Endothelial cell of umbilical vein (primary cell): ENCODE measurements around the gene ZNF879. TPM values are rescaled to one million over a fixed set of nuclear protein-coding genes. Genes with fewer than 3 reads are reported as not detected.

Experiments used
- BruUV-seq: library from RNA; stranded (reverse); fragments of 400-500 nt; replicated peaks from 2 replicates; lab custom pipeline; 2021; lab: Mats Ljungman, UMichigan
- CTCF ChIA-PET: fragments of 300-600, 350-600 bp; sonication (Branson Sonifier 250); formaldehyde crosslinking; loops from one replicate; lab custom pipeline; 2021; ENCODE audit warnings: antibody characterized with exemption, inconsistent platforms; lab: Charles Lee
- POLR2A ChIA-PET: fragments of 300-600, 350-600 bp; sonication (Branson Sonifier 250); formaldehyde crosslinking; loops from one replicate; lab custom pipeline; 2021; ENCODE audit warnings: antibody characterized with exemption, inconsistent platforms; lab: Charles Lee
- DNase-seq: peaks from one replicate; pipeline ENCODE4 v3.0.0-alpha.2; 2011; ENCODE audit warnings: low read depth, low spot score
- FAIRE-seq: peaks from 2 replicates; lab custom pipeline; 2011; peaks lifted over from hg19 to GRCh38; lab: Jason Lieb, UNC
- H2AFZ ChIP-seq: 2 replicates; pipeline ENCODE4 v1.6.0; 2012; ENCODE audit warnings: low read depth, low read length, control low read depth, inconsistent platforms
- H3K27ac ChIP-seq: 2 replicates; pipeline ENCODE4 v1.5.1; 2011; ENCODE audit warnings: low read depth, mild to moderate bottlenecking, control low read depth, low read length, moderate library complexity; ENCODE audit not compliant: insufficient read depth
- H3K27me3 ChIP-seq, 2 experiments: 2 replicates each; pipeline versions ENCODE4 v1.6.0 to v1.6.1; 2011; ENCODE audit warnings: low read length in 2 of 2, mixed read lengths in 1 of 2; ENCODE audit not compliant: control insufficient read depth in 2 of 2, insufficient read depth in 2 of 2
- H3K36me3 ChIP-seq, 2 experiments: 2 replicates in 1 of 2; 3 replicates in 1 of 2; pipeline ENCODE4 v1.5.1; 2011; ENCODE audit warnings: low read length in 2 of 2, mild to moderate bottlenecking in 1 of 2, moderate library complexity in 1 of 2; ENCODE audit not compliant: control insufficient read depth in 2 of 2, insufficient read depth in 2 of 2; ENCODE audit errors: extremely low read depth in 1 of 2
- H3K4me1 ChIP-seq: 3 replicates; pipeline ENCODE4 v1.5.1; 2011; ENCODE audit warnings: mild to moderate bottlenecking, low read length; ENCODE audit not compliant: control insufficient read depth, insufficient read depth; ENCODE audit errors: extremely low read depth
- H3K4me2 ChIP-seq: 2 replicates; pipeline ENCODE4 v1.6.1; 2011; ENCODE audit warnings: low read length, control low read depth, mixed read lengths; ENCODE audit not compliant: insufficient read depth
- H3K4me3 ChIP-seq, 3 experiments: fragments of 200-600 bp in 1 of 3; sonication (generic), shearing (Covaris generic) in 1 of 3; replicated peaks in 1 of 3; 2 replicates each; pipeline ENCODE4 v1.5.1; 2011 to 2016; ENCODE audit warnings: control low read depth in 3 of 3, low read length in 3 of 3, mild to moderate bottlenecking in 2 of 3, inconsistent platforms in 1 of 3, low read depth in 1 of 3, moderate library complexity in 1 of 3; ENCODE audit not compliant: insufficient read depth in 1 of 3
- H3K79me2 ChIP-seq: 2 replicates; pipeline ENCODE4 v1.6.0; 2012; ENCODE audit warnings: low read length, inconsistent platforms; ENCODE audit not compliant: control insufficient read depth, insufficient read depth
- H3K9ac ChIP-seq: replicated peaks from 2 replicates; pipeline ENCODE3; 2011; ENCODE audit warnings: low read length, control low read depth; ENCODE audit not compliant: insufficient read depth; ENCODE audit errors: extremely low read depth
- H3K9me1 ChIP-seq: replicated peaks from 3 replicates; pipeline ENCODE4 v1.6.0; 2011; ENCODE audit warnings: mild to moderate bottlenecking, low read length; ENCODE audit not compliant: control insufficient read depth, insufficient read depth; ENCODE audit errors: extremely low read depth
- H3K9me3 ChIP-seq: replicated peaks from 2 replicates; pipeline ENCODE4 v1.5.1; 2012; ENCODE audit warnings: low read length, inconsistent platforms; ENCODE audit not compliant: control insufficient read depth, insufficient read depth
- H4K20me1 ChIP-seq: replicated peaks from 2 replicates; pipeline ENCODE3; 2011; ENCODE audit warnings: mild to moderate bottlenecking, low read length; ENCODE audit not compliant: control insufficient read depth, insufficient read depth; ENCODE audit errors: extremely low read depth
- CTCF ChIP-seq, 2 donors: IDR thresholded peaks; 1 replicate in 1 of 2; 2 replicates in 1 of 2; pipeline ENCODE4 v1.5.1; 2011; ENCODE audit warnings: low read length in 2 of 2, mild to moderate bottlenecking in 2 of 2, moderate library complexity in 2 of 2, control low read depth in 1 of 2, inconsistent platforms in 1 of 2, low read depth in 1 of 2; ENCODE audit not compliant: insufficient read depth in 1 of 2; ENCODE audit errors: extremely low read depth in 1 of 2
- EZH2 ChIP-seq: IDR thresholded peaks from 2 replicates; pipeline ENCODE4 v1.6.1; 2012; ENCODE audit warnings: borderline replicate concordance, low read depth, mild to moderate bottlenecking, moderate library complexity, low read length, inconsistent platforms; ENCODE audit not compliant: severe bottlenecking
- dilution Hi-C: fragments of 300-500 bp; cut with MboI; formaldehyde crosslinking; loops from one replicate; pipeline ENCODE4 v1.15.0; 2019; ENCODE audit warnings: low sequenced_read_pairs; ENCODE audit not compliant: extremely low pct_ligation_motif_present
- intact Hi-C: fragments of 100-400 bp; cut with micrococcal nuclease; formaldehyde crosslinking; loops from one replicate; pipeline ENCODE4 v1.10.0; 2022
- polyA plus RNA-seq, 4 experiments: library from polyadenylated mRNA; depleted of rRNA in 3 of 4; stranded (reverse) in 3 of 4; unstranded in 1 of 4; fragments of >200 nt; gene quantifications; 2 replicates each; pipeline versions ENCODE4 v1.2.1 to v1.2.3, GENCODE V29; 2011 to 2012; ENCODE audit warnings: missing spikeins in 1 of 4
- total RNA-seq: library from RNA; stranded (reverse); gene quantifications from 2 replicates; pipeline ENCODE4 v1.2.3, GENCODE V29; 2021

Gene ZNF879
- total and polyA plus RNA-seq, 2 donors (not counting 3 experiments of a cell fraction or from before 2014, with no cell fraction given): 2.4 to 2.7 TPM

- ChIA-PET POLR2A (no interaction called here), CTCF (no interaction called here)
- Histone ChIP-seq H3K27ac (no peak overlapping the region), H2AFZ (no peak overlapping the region), H3K79me2 (no peaks in the 10 kb centered on the region), H3K36me3 (no peaks in the 10 kb centered on the region), H3K9ac (no peak overlapping the region), H3K27me3 (no peaks in the 10 kb centered on the region), H3K9me1 (no peaks in the 10 kb centered on the region), H3K4me3 (no peak overlapping the region), H3K9me3 (no peaks in the 10 kb centered on the region), H3K4me1 (peaks cover 2% of the 10 kb centered on the region), H4K20me1 (no peaks in the 10 kb centered on the region), H3K4me2 (no peak overlapping the region)
- no peak for FAIRE-seq
- no peak for TF ChIP-seq EZH2
- no peak for TF ChIP-seq CTCF (IDR thresholded peaks at IDR 0.05; ENCODE audit: extremely low read depth in 1 of 2, insufficient read depth in 1 of 2, low read depth in 1 of 2, low read length in 2 of 2)
- DNase-seq: no peak
- BruUV-seq: no TSS peak
- intact Hi-C loops: no loop called here
- dilution Hi-C loops: no loop called here
Measured at GRCh38 chr5:179055841-179056240, 32.2 kb downstream of the ZNF879 start.
